ENCODE measurements around the gene GRID1.

The GRID1 gene

DNA sequence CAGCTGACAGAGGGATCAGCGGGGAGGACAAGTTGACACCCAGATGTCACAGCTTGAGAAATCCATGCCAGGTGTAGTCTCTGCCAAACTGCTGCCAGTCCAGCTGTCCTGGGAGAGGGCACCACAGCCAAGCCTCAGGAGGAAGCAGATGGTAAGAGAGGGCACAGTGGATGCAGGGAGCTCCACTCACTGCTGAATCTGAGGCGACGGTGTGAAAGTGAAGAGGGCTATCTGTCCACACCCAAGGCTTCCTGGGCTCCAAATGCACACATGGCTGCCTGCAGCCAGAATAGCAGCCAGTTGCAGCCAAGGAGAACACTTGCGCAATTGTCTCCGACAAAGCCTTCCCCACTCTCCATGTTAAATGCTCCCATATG, 502.4 kb downstream of the GRID1 start:
- H3K27ac ChIP-seq (ENCODE audit: low read depth in 2 of 2, low read length in 2 of 2): no peak overlapping the region

GRCh38 chr10:85863301-85864172, 503.1 kb downstream of the GRID1 start:
- H3K4me1 ChIP-seq (ENCODE audit: control insufficient read depth in 2 of 2, insufficient read depth in 2 of 2, low read length in 2 of 2): no peaks in the 10 kb centered on the region
- H3K4me3 ChIP-seq (ENCODE audit: low read length in 2 of 2): no peak overlapping the region
- no peak overlapping the region for H3K27ac ChIP-seq (ENCODE audit: low read depth in 2 of 2, low read length in 2 of 2)
- H3K9me3 ChIP-seq (ENCODE audit: control insufficient read depth in 2 of 2, low read length in 2 of 2): no peaks in the 10 kb centered on the region
- H3K27me3 ChIP-seq (ENCODE audit: control insufficient read depth in 2 of 2, insufficient read depth in 2 of 2, low read length in 2 of 2): no peaks in the 10 kb centered on the region
- H3K9ac ChIP-seq (ENCODE audit: low read depth in 1 of 2, low read length in 2 of 2): no peak overlapping the region
- no peaks in the 10 kb centered on the region for H3K36me3 ChIP-seq (ENCODE audit: control insufficient read depth in 2 of 2, insufficient read depth in 2 of 2, low read length in 2 of 2)

More for the DNA sequence above, 502.4 kb downstream of the GRID1 start:
- Histone ChIP-seq H3K9ac (ENCODE audit: low read depth in 1 of 2, low read length in 2 of 2) (no peak overlapping the region), H3K36me3 (ENCODE audit: control insufficient read depth in 2 of 2, insufficient read depth in 2 of 2, low read length in 2 of 2) (no peaks in the 10 kb centered on the region), H3K4me1 (ENCODE audit: control insufficient read depth in 2 of 2, insufficient read depth in 2 of 2, low read length in 2 of 2) (no peaks in the 10 kb centered on the region), H3K4me3 (ENCODE audit: low read length in 2 of 2) (no peak overlapping the region), H3K27me3 (ENCODE audit: control insufficient read depth in 2 of 2, insufficient read depth in 2 of 2, low read length in 2 of 2) (no peaks in the 10 kb centered on the region), H3K9me3 (ENCODE audit: control insufficient read depth in 2 of 2, low read length in 2 of 2) (no peaks in the 10 kb centered on the region)

DNA sequence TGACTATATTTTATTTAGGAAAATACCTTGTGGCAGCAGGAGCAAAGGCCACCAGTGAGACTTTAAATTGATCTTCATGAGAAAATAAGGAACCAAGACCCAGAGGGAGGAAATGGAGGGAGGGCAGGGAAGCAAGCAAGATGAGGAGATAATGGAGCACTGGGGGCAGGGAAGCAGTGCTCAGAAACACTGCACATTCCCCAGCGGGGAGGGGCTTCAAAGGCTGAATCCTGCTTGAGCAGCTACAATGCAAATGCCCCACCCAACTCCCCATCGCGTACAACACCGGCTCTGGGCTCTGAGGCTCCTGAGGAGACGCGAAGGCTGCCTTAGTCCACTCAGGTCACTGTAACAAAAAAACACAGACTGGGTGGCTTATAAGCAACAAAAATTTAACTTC, 503.8 kb downstream of the GRID1 start:
- no peak overlapping the region for H3K27ac ChIP-seq (ENCODE audit: low read depth in 2 of 2, low read length in 2 of 2)
- H3K9ac ChIP-seq (ENCODE audit: low read depth in 1 of 2, low read length in 2 of 2): no peak overlapping the region
- no peak overlapping the region for H3K4me3 ChIP-seq (ENCODE audit: low read length in 2 of 2)
- no peaks in the 10 kb centered on the region for H3K27me3 ChIP-seq (ENCODE audit: control insufficient read depth in 2 of 2, insufficient read depth in 2 of 2, low read length in 2 of 2)
- H3K9me3 ChIP-seq (ENCODE audit: control insufficient read depth in 2 of 2, low read length in 2 of 2): no peaks in the 10 kb centered on the region
- H3K4me1 ChIP-seq (ENCODE audit: control insufficient read depth in 2 of 2, insufficient read depth in 2 of 2, low read length in 2 of 2): no peaks in the 10 kb centered on the region
- no peaks in the 10 kb centered on the region for H3K36me3 ChIP-seq (ENCODE audit: control insufficient read depth in 2 of 2, insufficient read depth in 2 of 2, low read length in 2 of 2)

- no peak overlapping the region for H3K9ac ChIP-seq (ENCODE audit: low read depth in 1 of 2, low read length in 2 of 2)
- no peak overlapping the region for H3K4me3 ChIP-seq (ENCODE audit: low read length in 2 of 2)
- no peaks in the 10 kb centered on the region for H3K9me3 ChIP-seq (ENCODE audit: control insufficient read depth in 2 of 2, low read length in 2 of 2)
- H3K4me1 ChIP-seq (ENCODE audit: control insufficient read depth in 2 of 2, insufficient read depth in 2 of 2, low read length in 2 of 2): no peaks in the 10 kb centered on the region
- no peak overlapping the region for H3K27ac ChIP-seq (ENCODE audit: low read depth in 2 of 2, low read length in 2 of 2)
- no peaks in the 10 kb centered on the region for H3K27me3 ChIP-seq (ENCODE audit: control insufficient read depth in 2 of 2, insufficient read depth in 2 of 2, low read length in 2 of 2)
- no peaks in the 10 kb centered on the region for H3K36me3 ChIP-seq (ENCODE audit: control insufficient read depth in 2 of 2, insufficient read depth in 2 of 2, low read length in 2 of 2)
Observed at GRCh38 chr10:85861513-85862197, 504.9 kb downstream of the GRID1 start.

DNA sequence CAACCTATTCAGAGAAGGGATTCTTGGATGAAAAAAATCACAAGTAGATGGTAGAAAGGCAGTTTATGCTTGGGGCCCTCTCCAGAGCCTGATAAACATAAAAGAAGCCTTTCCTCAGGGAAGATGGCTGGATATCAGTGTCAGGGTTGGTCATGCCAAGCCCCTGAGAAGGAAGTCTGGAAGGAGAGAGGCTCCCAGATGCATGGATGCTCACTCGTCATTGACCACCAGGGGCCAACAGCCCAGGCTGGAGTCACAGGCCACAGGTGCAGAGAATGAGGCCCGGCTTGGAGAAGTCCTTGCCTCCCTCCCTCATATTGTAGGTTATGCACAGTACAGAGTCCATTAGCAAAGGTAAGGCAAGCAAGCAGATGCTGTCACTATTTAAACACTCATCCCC, 506.7 kb downstream of the GRID1 start:
- H3K27ac ChIP-seq (ENCODE audit: low read depth in 2 of 2, low read length in 2 of 2): no peak overlapping the region
- H3K27me3 ChIP-seq (ENCODE audit: control insufficient read depth in 2 of 2, insufficient read depth in 2 of 2, low read length in 2 of 2): no peaks in the 10 kb centered on the region
- no peak overlapping the region for H3K4me3 ChIP-seq (ENCODE audit: low read length in 2 of 2)
- H3K9ac ChIP-seq (ENCODE audit: low read depth in 1 of 2, low read length in 2 of 2): no peak overlapping the region
- H3K4me1 ChIP-seq (ENCODE audit: control insufficient read depth in 2 of 2, insufficient read depth in 2 of 2, low read length in 2 of 2): no peaks in the 10 kb centered on the region
- H3K9me3 ChIP-seq (ENCODE audit: control insufficient read depth in 2 of 2, low read length in 2 of 2): no peaks in the 10 kb centered on the region
- no peaks in the 10 kb centered on the region for H3K36me3 ChIP-seq (ENCODE audit: control insufficient read depth in 2 of 2, insufficient read depth in 2 of 2, low read length in 2 of 2)

DNA sequence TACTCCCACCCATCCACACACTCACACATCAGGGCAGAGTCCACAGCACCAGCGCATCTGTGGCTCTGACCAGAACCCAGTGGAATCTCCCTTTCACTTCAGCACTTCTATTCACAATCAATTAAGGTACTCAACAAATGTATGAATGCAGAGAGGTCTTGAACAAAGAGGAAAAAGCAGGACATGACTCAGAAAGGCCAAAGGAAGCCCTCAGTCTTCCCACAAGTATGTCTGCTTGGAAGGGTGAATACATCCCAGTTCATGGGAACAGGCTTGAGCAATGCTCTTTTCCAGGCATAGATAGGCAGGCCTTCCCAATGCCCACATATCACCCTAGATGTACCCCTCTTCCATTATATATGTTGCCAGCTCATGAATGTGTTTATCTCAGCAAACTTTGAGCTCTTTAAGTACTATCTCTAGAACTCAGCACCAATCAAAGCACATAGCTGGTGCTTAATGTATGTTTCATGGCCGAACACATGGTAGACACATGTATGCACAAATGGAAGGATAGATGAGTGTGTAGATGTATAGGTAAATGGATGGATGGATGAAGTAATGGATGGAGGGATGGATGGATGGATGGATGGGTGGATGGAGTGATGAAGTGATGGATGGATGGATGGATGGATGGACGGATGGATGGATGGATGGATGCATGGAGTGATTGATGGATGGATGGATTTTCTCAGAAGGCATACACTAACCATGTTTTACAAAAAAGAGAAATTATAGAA, 507.6 kb downstream of the GRID1 start:
- H3K36me3 ChIP-seq (ENCODE audit: control insufficient read depth in 2 of 2, insufficient read depth in 2 of 2, low read length in 2 of 2): no peaks in the 10 kb centered on the region
- no peak overlapping the region for H3K9ac ChIP-seq (ENCODE audit: low read depth in 1 of 2, low read length in 2 of 2)
- no peaks in the 10 kb centered on the region for H3K9me3 ChIP-seq (ENCODE audit: control insufficient read depth in 2 of 2, low read length in 2 of 2)
- H3K27ac ChIP-seq (ENCODE audit: low read depth in 2 of 2, low read length in 2 of 2): no peak overlapping the region
- H3K4me1 ChIP-seq (ENCODE audit: control insufficient read depth in 2 of 2, insufficient read depth in 2 of 2, low read length in 2 of 2): no peaks in the 10 kb centered on the region
- no peaks in the 10 kb centered on the region for H3K27me3 ChIP-seq (ENCODE audit: control insufficient read depth in 2 of 2, insufficient read depth in 2 of 2, low read length in 2 of 2)
- H3K4me3 ChIP-seq (ENCODE audit: low read length in 2 of 2): no peak overlapping the region

DNA sequence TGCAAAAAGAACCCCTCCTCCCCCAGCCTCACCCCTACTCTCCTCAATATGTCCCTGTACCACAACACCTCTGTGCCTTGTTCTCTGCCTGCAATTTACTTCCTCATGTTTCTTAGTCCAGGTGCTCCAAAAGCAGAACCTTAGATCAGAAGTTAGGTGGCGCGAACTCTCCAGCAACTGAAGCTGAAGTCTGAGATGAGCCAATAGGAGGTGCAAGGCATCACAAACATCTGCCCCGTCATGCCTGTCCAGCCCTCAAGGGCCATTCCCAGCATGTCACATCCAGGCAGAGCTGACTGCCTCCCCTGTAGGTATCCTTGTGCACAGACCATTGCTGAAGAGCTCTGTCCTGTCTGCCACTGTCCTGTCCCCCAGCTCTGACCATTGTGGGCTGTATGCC, 508.8 kb downstream of the GRID1 start:
- H3K9ac ChIP-seq (ENCODE audit: low read depth in 1 of 2, low read length in 2 of 2): no peak overlapping the region
- H3K4me1 ChIP-seq (ENCODE audit: control insufficient read depth in 2 of 2, insufficient read depth in 2 of 2, low read length in 2 of 2): no peaks in the 10 kb centered on the region
- H3K27ac ChIP-seq (ENCODE audit: low read depth in 2 of 2, low read length in 2 of 2): no peak overlapping the region
- no peaks in the 10 kb centered on the region for H3K36me3 ChIP-seq (ENCODE audit: control insufficient read depth in 2 of 2, insufficient read depth in 2 of 2, low read length in 2 of 2)
- no peak overlapping the region for H3K4me3 ChIP-seq (ENCODE audit: low read length in 2 of 2)
- no peaks in the 10 kb centered on the region for H3K27me3 ChIP-seq (ENCODE audit: control insufficient read depth in 2 of 2, insufficient read depth in 2 of 2, low read length in 2 of 2)
- H3K9me3 ChIP-seq (ENCODE audit: control insufficient read depth in 2 of 2, low read length in 2 of 2): no peaks in the 10 kb centered on the region

- H3K36me3 ChIP-seq (ENCODE audit: control insufficient read depth in 2 of 2, insufficient read depth in 2 of 2, low read length in 2 of 2): no peaks in the 10 kb centered on the region
- no peak overlapping the region for H3K27ac ChIP-seq (ENCODE audit: low read depth in 2 of 2, low read length in 2 of 2)
Observed at GRCh38 chr10:85857305-85857704, 509.3 kb downstream of the GRID1 start.

GRCh38 chr10:85851934-85852333, 514.7 kb downstream of the GRID1 start:
- Histone ChIP-seq H3K4me3 (ENCODE audit: low read length in 2 of 2) (no peak overlapping the region), H3K27me3 (ENCODE audit: control insufficient read depth in 2 of 2, insufficient read depth in 2 of 2, low read length in 2 of 2) (no peaks in the 10 kb centered on the region), H3K36me3 (ENCODE audit: control insufficient read depth in 2 of 2, insufficient read depth in 2 of 2, low read length in 2 of 2) (no peaks in the 10 kb centered on the region), H3K27ac (ENCODE audit: low read depth in 2 of 2, low read length in 2 of 2) (no peak overlapping the region), H3K4me1 (ENCODE audit: control insufficient read depth in 2 of 2, insufficient read depth in 2 of 2, low read length in 2 of 2) (no peaks in the 10 kb centered on the region), H3K9me3 (ENCODE audit: control insufficient read depth in 2 of 2, low read length in 2 of 2) (no peaks in the 10 kb centered on the region), H3K9ac (ENCODE audit: low read depth in 1 of 2, low read length in 2 of 2) (no peak overlapping the region)

More at GRCh38 chr10:85857305-85857704, 509.3 kb downstream of the GRID1 start:
- H3K27me3 ChIP-seq (ENCODE audit: control insufficient read depth in 2 of 2, insufficient read depth in 2 of 2, low read length in 2 of 2): no peaks in the 10 kb centered on the region
- no peaks in the 10 kb centered on the region for H3K9me3 ChIP-seq (ENCODE audit: control insufficient read depth in 2 of 2, low read length in 2 of 2)
- H3K9ac ChIP-seq (ENCODE audit: low read depth in 1 of 2, low read length in 2 of 2): no peak overlapping the region
- no peaks in the 10 kb centered on the region for H3K4me1 ChIP-seq (ENCODE audit: control insufficient read depth in 2 of 2, insufficient read depth in 2 of 2, low read length in 2 of 2)
- no peak overlapping the region for H3K4me3 ChIP-seq (ENCODE audit: low read length in 2 of 2)

- Histone ChIP-seq H3K4me3 (ENCODE audit: low read length in 2 of 2) (no peak overlapping the region), H3K4me1 (ENCODE audit: control insufficient read depth in 2 of 2, insufficient read depth in 2 of 2, low read length in 2 of 2) (no peaks in the 10 kb centered on the region), H3K36me3 (ENCODE audit: control insufficient read depth in 2 of 2, insufficient read depth in 2 of 2, low read length in 2 of 2) (no peaks in the 10 kb centered on the region), H3K27me3 (ENCODE audit: control insufficient read depth in 2 of 2, insufficient read depth in 2 of 2, low read length in 2 of 2) (no peaks in the 10 kb centered on the region), H3K27ac (ENCODE audit: low read depth in 2 of 2, low read length in 2 of 2) (no peak overlapping the region), H3K9ac (ENCODE audit: low read depth in 1 of 2, low read length in 2 of 2) (no peak overlapping the region), H3K9me3 (ENCODE audit: control insufficient read depth in 2 of 2, low read length in 2 of 2) (no peaks in the 10 kb centered on the region)
Observed at GRCh38 chr10:85851325-85851724, 515.3 kb downstream of the GRID1 start.
